CD4-positive, alpha-beta T cell treated with Interleukin-15 for 4 hours (primary cell): Measurements from ENCODE around the gene PRPS2.

ENCODE experiments used
- DNase-seq: peaks from one replicate; pipeline ENCODE4 v3.0.0-alpha.2; 2020; ENCODE audit warnings: low spot score

The PRPS2 gene

GRCh38 chrX:12791257-12792228, at the start of gene PRPS2:
Gene PRPS2 (plus strand): TSS chrX:12791412. CDS start chrX:12791498, 86 bp downstream.
- DNase-seq, result peak; percentile 53

- no peak for DNase-seq
Measured at GRCh38 chrX:12741416-12741815, 49.8 kb upstream of the PRPS2 start.

- no peak for DNase-seq
Measured at GRCh38 chrX:12747433-12747832, 43.8 kb upstream of the PRPS2 start.

- no peak for DNase-seq
Measured at GRCh38 chrX:12751887-12752286, 39.3 kb upstream of the PRPS2 start.

- no peak for DNase-seq
Measured at GRCh38 chrX:12753366-12753765, 37.8 kb upstream of the PRPS2 start.

GRCh38 chrX:12758291-12758690, 32.9 kb upstream of the PRPS2 start:
- DNase-seq, result no peak

- DNase-seq, result no peak
Measured at GRCh38 chrX:12767856-12768255, 23.4 kb upstream of the PRPS2 start.

- no peak for DNase-seq
Measured at GRCh38 chrX:12768491-12768890, 22.7 kb upstream of the PRPS2 start.

GRCh38 chrX:12770440-12770839, 20.8 kb upstream of the PRPS2 start:
- DNase-seq, result peak; percentile 27

GRCh38 chrX:12771445-12772069, 19.7 kb upstream of the PRPS2 start:
- DNase-seq, result peak; percentile 61

- no peak for DNase-seq
Measured at GRCh38 chrX:12777670-12778069, 13.5 kb upstream of the PRPS2 start.

- no peak for DNase-seq
Measured at GRCh38 chrX:12779534-12779933, 11.7 kb upstream of the PRPS2 start.

- DNase-seq, result no peak
Measured at GRCh38 chrX:12788645-12789044, 2.6 kb upstream of the PRPS2 start.

- DNase-seq, result no peak
Measured at GRCh38 chrX:12789976-12790375, 1.2 kb upstream of the PRPS2 start.

GRCh38 chrX:12790885-12791256, 341 bp upstream of the PRPS2 start:
- no peak for DNase-seq

- no peak for DNase-seq
Measured at GRCh38 chrX:12792711-12793110, 1.5 kb downstream of the PRPS2 start.

- no peak for DNase-seq
Measured at GRCh38 chrX:12794654-12795053, 3.4 kb downstream of the PRPS2 start.

- DNase-seq, result no peak
Measured at GRCh38 chrX:12798601-12799000, 7.4 kb downstream of the PRPS2 start.

- no peak for DNase-seq
Measured at GRCh38 chrX:12799118-12799517, 7.9 kb downstream of the PRPS2 start.

GRCh38 chrX:12802741-12803140, 11.5 kb downstream of the PRPS2 start:
- no peak for DNase-seq

GRCh38 chrX:12804655-12805054, 13.4 kb downstream of the PRPS2 start:
- no peak for DNase-seq

- no peak for DNase-seq
Measured at GRCh38 chrX:12805333-12805732, 14.1 kb downstream of the PRPS2 start.

- no peak for DNase-seq
Measured at GRCh38 chrX:12811658-12812057, 20.4 kb downstream of the PRPS2 start.
